ENCODE results near the gene ANXA9.

- TF ChIP-seq POLR2A (IDR thresholded peaks at IDR 0.05) (no peak), CTCF (IDR thresholded peaks at IDR 0.05) (no peak)
Measured at GRCh38 chr1:150961756-150962155, 20.3 kb upstream of the ANXA9 start.

Data from suprapubic skin (tissue), 3 donors.